T-cell (primary cell): Measurements from ENCODE around the gene SLC41A3. TPM values are rescaled to one million over a fixed set of nuclear protein-coding genes. Genes with fewer than 3 reads are reported as not detected.

Experiments
- ATAC-seq, 4 experiments: fragments of 200-7000 bp in 3 of 4; fragments of 150-1000 bp in 1 of 4; cut with Tn5 transposase; replicated peaks in 1 of 4; 1 replicate in 3 of 4; 2 replicates in 1 of 4; pipeline ENCODE4 v1.10.0; 2021; ENCODE audit warnings: moderate library complexity in 3 of 4, mild to moderate bottlenecking in 2 of 4, moderate number of reproducible peaks in 1 of 4
- CTCF ChIA-PET, 2 donors: fragments of 300-600 bp; sonication (Branson Sonifier 250); formaldehyde crosslinking; loops; one replicate each; lab custom pipeline; 2022; ENCODE audit warnings: antibody characterized with exemption in 2 of 2; lab: Charles Lee
- POLR2A ChIA-PET, 2 donors: fragments of 300-600 bp; sonication (Branson Sonifier 250); formaldehyde crosslinking; loops; one replicate each; lab custom pipeline; 2022; ENCODE audit warnings: antibody characterized with exemption in 2 of 2; lab: Charles Lee
- DNase-seq, 35 experiments: peaks; one replicate each; pipeline versions ENCODE4 v3.0.0 to v3.0.0-alpha.2; 2013 to 2023
- H3K27ac ChIP-seq: one replicate; pipeline ENCODE4 v1.5.1; 2013; ENCODE audit warnings: low read length
- H3K27me3 ChIP-seq, 2 experiments: replicated peaks in 1 of 2; 1 replicate in 1 of 2; 2 replicates in 1 of 2; pipeline versions ENCODE4 v1.6.1 to v1.7.0; 2013; ENCODE audit warnings: low read length in 1 of 2, mixed read lengths in 1 of 2; ENCODE audit not compliant: control insufficient read depth in 2 of 2, insufficient read depth in 2 of 2; ENCODE audit errors: extremely low read depth in 1 of 2
- H3K36me3 ChIP-seq, 2 donors: 1 replicate in 1 of 2; 2 replicates in 1 of 2; pipeline versions ENCODE4 v1.6.1 to v1.7.0; 2013; ENCODE audit warnings: low read length in 1 of 2; ENCODE audit not compliant: control insufficient read depth in 2 of 2, insufficient read depth in 1 of 2; ENCODE audit errors: extremely low read depth in 1 of 2
- H3K4me1 ChIP-seq, 2 experiments: 1 replicate in 1 of 2; 2 replicates in 1 of 2; pipeline versions ENCODE4 v1.6.1 to v1.7.0; 2013; ENCODE audit warnings: low read length in 2 of 2, mixed read lengths in 1 of 2; ENCODE audit not compliant: insufficient read depth in 2 of 2, control insufficient read depth in 1 of 2; ENCODE audit errors: extremely low read depth in 1 of 2
- H3K4me3 ChIP-seq, 2 donors: 1 replicate in 1 of 2; 2 replicates in 1 of 2; pipeline versions ENCODE4 v1.5.1 to v1.7.0; 2013; ENCODE audit warnings: mild to moderate bottlenecking in 2 of 2, low read length in 1 of 2, moderate library complexity in 1 of 2; ENCODE audit not compliant: control insufficient read depth in 1 of 2; ENCODE audit errors: extremely low read depth in 1 of 2
- H3K9me3 ChIP-seq: 2 replicates; pipeline ENCODE4 v1.7.0; 2013
- H3K27ac Mint-ChIP-seq, 2 donors: one replicate each; pipeline ENCODE4 v1.8.0; 2020 to 2021; ENCODE audit warnings: mild to moderate bottlenecking in 2 of 2, mixed read lengths in 2 of 2
- H3K27me3 Mint-ChIP-seq, 2 donors: one replicate each; pipeline ENCODE4 v1.8.0; 2021 to 2022; ENCODE audit warnings: mixed read lengths in 2 of 2
- H3K36me3 Mint-ChIP-seq: one replicate; pipeline ENCODE4 v1.8.0; 2021; ENCODE audit warnings: mixed read lengths
- H3K4me1 Mint-ChIP-seq, 3 donors: one replicate each; pipeline ENCODE4 v1.8.0; 2020 to 2022; ENCODE audit warnings: mixed read lengths in 3 of 3, mild to moderate bottlenecking in 1 of 3
- H3K4me3 Mint-ChIP-seq, 3 donors: one replicate each; pipeline ENCODE4 v1.8.0; 2020 to 2022; ENCODE audit warnings: mild to moderate bottlenecking in 3 of 3, mixed read lengths in 3 of 3, moderate library complexity in 3 of 3
- H3K9me3 Mint-ChIP-seq, 3 donors: one replicate each; pipeline ENCODE4 v1.8.0; 2020 to 2022; ENCODE audit warnings: mixed read lengths in 3 of 3
- WGBS: methylation state at CpG from one replicate; pipeline ENCODE4 v1.1.5; 2013; ENCODE audit warnings: missing lambda C conversion rate; ENCODE audit not compliant: insufficient coverage; 5-methylcytosine and 5-hydroxymethylcytosine counted together
- total RNA-seq, 35 experiments: library from RNA in 6 of 35; stranded (reverse) in 6 of 35; fragments of 120-200 nt in 1 of 35; gene quantifications; one replicate each; pipeline versions ENCODE4 v1.2.1 to v1.2.4 and lab custom pipeline; 2013 to 2026

SLC41A3 gene
- total RNA-seq, 5 donors from 2014 or later (not counting 1 experiment from before 2014, with no cell fraction given) = 24.8 to 38.6 (median 34.5) TPM

- Mint-ChIP-seq H3K4me1 (no peaks in the 10 kb centered on the region), H3K4me3 (no peak overlapping the region), H3K36me3 (peaks cover 68% of the 10 kb centered on the region), H3K9me3 (no peaks in the 10 kb centered on the region), H3K27ac (no peak overlapping the region), H3K27me3 (no peaks in the 10 kb centered on the region)
- DNase-seq (no peak), ATAC-seq (no peak)
- ChIA-PET CTCF (no interaction called here), POLR2A (no interaction called here)
- no peak overlapping the region for H3K27ac ChIP-seq
- no peaks in the 10 kb centered on the region for H3K4me1 ChIP-seq
- no peaks in the 10 kb centered on the region for H3K9me3 ChIP-seq
- H3K4me3 ChIP-seq = no peak overlapping the region
- 95% methylated on average over 9 of the region's 10 CpGs for WGBS
- H3K36me3 ChIP-seq = peaks cover 7 to 23% of the 10 kb centered on the region in 2 donors
- H3K27me3 ChIP-seq = no peaks in the 10 kb centered on the region
Measured at GRCh38 chr3:126015075-126015474, 68.8 kb downstream of the SLC41A3 start.

DNA sequence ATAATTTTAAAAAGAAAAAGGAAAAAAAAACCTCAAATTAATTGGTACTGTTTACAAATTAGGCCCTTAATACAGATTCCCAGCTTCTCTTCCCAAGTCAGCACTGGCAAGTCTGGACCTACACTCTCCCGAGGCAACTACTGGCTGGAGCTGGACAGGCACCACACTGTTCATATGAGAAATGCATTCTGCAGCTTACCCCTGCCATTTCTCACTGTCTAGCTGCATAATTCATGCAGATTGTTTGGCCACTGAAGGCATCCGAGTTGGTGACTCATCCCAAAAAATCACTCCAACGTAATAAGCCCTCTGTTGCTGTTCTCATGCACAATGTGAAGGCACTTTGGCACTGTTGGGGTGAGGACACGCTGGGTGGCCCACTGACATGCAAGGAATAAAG is 69.7 kb downstream of the SLC41A3 start:
- Mint-ChIP-seq H3K27me3 (no peaks in the 10 kb centered on the region), H3K4me1 (no peaks in the 10 kb centered on the region), H3K9me3 (no peaks in the 10 kb centered on the region), H3K36me3 (peaks cover 70% of the 10 kb centered on the region), H3K27ac (no peak overlapping the region), H3K4me3 (no peak overlapping the region)
- Histone ChIP-seq H3K27ac (no peak overlapping the region), H3K36me3 (peaks cover 7 to 23% of the 10 kb centered on the region in 2 donors), H3K27me3 (no peaks in the 10 kb centered on the region), H3K4me3 (no peak overlapping the region), H3K9me3 (no peaks in the 10 kb centered on the region), H3K4me1 (no peaks in the 10 kb centered on the region)
- ATAC-seq (no peak), DNase-seq (no peak)
- ChIA-PET POLR2A (no interaction called here), CTCF (no interaction called here)
- WGBS = 97% methylated on average over 3 of the region's 4 CpGs

DNA sequence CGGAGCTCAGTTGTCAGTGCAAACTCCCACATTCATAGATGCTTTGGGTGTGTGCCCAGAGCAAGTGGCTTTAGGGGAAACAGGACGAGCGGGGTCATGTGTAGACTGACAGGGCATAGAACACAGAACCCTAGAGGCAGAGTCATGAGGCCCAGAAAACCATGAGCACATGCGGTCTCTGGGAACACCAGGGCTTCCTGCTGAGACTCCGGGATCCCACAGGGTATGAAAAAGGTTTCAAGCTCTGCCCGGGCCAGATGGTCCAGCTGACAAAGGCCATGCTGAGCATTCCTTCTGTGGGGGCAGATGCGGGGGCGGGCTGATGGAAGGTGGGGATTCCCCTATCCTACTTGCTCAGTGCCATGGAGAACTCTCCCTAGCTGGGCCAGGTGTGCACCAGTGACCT is 70.2 kb downstream of the SLC41A3 start:
- H3K9me3 Mint-ChIP-seq = no peaks in the 10 kb centered on the region
- POLR2A ChIA-PET = no interaction called here
- Histone ChIP-seq H3K9me3 (no peaks in the 10 kb centered on the region), H3K27ac (no peak overlapping the region), H3K4me1 (no peaks in the 10 kb centered on the region), H3K36me3 (peaks cover 7 to 24% of the 10 kb centered on the region in 2 donors), H3K4me3 (no peak overlapping the region), H3K27me3 (no peaks in the 10 kb centered on the region)
- peaks cover 73% of the 10 kb centered on the region for H3K36me3 Mint-ChIP-seq
- 98% methylated on average over 5 of the region's 8 CpGs for WGBS
- no peaks in the 10 kb centered on the region for H3K4me1 Mint-ChIP-seq
- ATAC-seq = no peak
- no peak overlapping the region for H3K27ac Mint-ChIP-seq
- CTCF ChIA-PET = interaction anchor here in 1 of 2 donors (0.5 kb wide), 1 partner anchor 510 kb away, joined by 3 read pairs; no protein-coding TSS in a partner anchor
- H3K4me3 Mint-ChIP-seq = no peak overlapping the region
- DNase-seq = no peak
- H3K27me3 Mint-ChIP-seq = no peaks in the 10 kb centered on the region

DNA sequence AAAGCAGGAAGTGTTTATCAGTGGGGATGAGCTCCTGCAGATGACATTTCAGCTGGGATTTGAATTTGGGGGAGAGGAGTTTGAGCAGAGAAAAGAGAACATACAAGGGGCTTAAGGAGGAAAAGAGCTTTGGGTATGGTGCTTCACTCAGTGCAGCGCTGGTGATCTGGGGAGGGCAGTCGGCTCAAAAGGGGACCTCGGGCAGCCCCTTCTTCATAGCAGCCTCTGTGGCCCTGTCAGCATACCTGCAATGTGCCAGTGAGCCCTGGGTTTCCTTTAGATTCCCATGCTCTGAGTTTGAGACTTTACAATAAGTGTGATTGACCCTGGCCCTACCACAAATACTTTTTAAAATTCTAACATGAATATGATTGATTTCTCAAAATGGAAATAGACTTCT is 74.7 kb downstream of the SLC41A3 start:
- no peak overlapping the region for H3K4me3 Mint-ChIP-seq
- CTCF ChIA-PET = interaction anchor here in 1 of 2 donors (0.8 kb wide), 1 partner anchor 1503 kb away, joined by 3 read pairs; no protein-coding TSS in a partner anchor
- ATAC-seq (no peak), DNase-seq (no peak)
- H3K36me3 Mint-ChIP-seq = peaks cover 79% of the 10 kb centered on the region
- no peak overlapping the region for H3K27ac Mint-ChIP-seq
- H3K36me3 ChIP-seq = peaks cover 19 to 33% of the 10 kb centered on the region in 2 donors
- POLR2A ChIA-PET = no interaction called here
- H3K4me3 ChIP-seq = no peak overlapping the region
- H3K27me3 Mint-ChIP-seq = no peaks in the 10 kb centered on the region
- H3K4me1 Mint-ChIP-seq = no peaks in the 10 kb centered on the region
- H3K9me3 ChIP-seq = no peaks in the 10 kb centered on the region
- H3K9me3 Mint-ChIP-seq = no peaks in the 10 kb centered on the region
- H3K27me3 ChIP-seq = no peaks in the 10 kb centered on the region
- 95% methylated on average over 3 of the region's 3 CpGs for WGBS
- H3K27ac ChIP-seq = no peak overlapping the region
- no peaks in the 10 kb centered on the region for H3K4me1 ChIP-seq

DNA sequence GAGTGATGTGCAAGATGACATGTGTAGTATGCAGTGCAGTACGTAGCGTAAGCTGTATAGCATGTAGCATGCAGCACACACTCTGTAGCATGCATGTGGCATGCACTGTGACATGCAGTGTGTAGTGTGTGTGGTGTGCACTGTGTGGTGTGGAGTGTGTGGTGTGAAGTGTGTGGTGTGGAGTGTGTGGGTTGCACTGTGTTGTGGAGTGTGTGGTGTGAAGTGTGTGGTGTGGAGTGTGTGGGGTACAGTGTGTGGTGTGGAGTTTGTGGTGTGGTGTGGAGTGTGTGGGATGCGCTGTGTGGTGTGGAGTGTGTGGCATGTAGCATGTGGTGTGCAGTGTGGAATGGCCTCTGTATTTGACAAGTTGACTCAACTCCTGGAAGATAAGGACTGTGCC is 75.7 kb downstream of the SLC41A3 start:
- DNase-seq (no peak), ATAC-seq (no peak)
- Histone ChIP-seq H3K4me3 (no peak overlapping the region), H3K36me3 (peaks cover 19 to 28% of the 10 kb centered on the region in 2 donors), H3K9me3 (no peaks in the 10 kb centered on the region), H3K27me3 (no peaks in the 10 kb centered on the region), H3K27ac (no peak overlapping the region), H3K4me1 (no peaks in the 10 kb centered on the region)
- Mint-ChIP-seq H3K36me3 (peaks cover 70% of the 10 kb centered on the region), H3K4me1 (no peaks in the 10 kb centered on the region), H3K9me3 (no peaks in the 10 kb centered on the region), H3K27me3 (no peaks in the 10 kb centered on the region), H3K4me3 (no peak overlapping the region), H3K27ac (no peak overlapping the region)
- WGBS = 91% methylated on average over 2 of the region's 3 CpGs
- POLR2A ChIA-PET = no interaction called here
- CTCF ChIA-PET = interaction anchor here (0.6 to 0.8 kb wide), 2 partner anchors 1504 to 1539 kb away, joined by 3 read pairs; no protein-coding TSS in a partner anchor

GRCh38 chr3:126005951-126006350 is 78.0 kb downstream of the SLC41A3 start:
- Mint-ChIP-seq H3K27ac (no peak overlapping the region), H3K4me1 (no peaks in the 10 kb centered on the region), H3K9me3 (peaks cover 4 to 9% (median 6%) of the 10 kb centered on the region in 3 donors), H3K36me3 (peaks cover 48% of the 10 kb centered on the region), H3K4me3 (no peak overlapping the region), H3K27me3 (no peaks in the 10 kb centered on the region)
- CTCF ChIA-PET = no interaction called here
- H3K9me3 ChIP-seq = no peaks in the 10 kb centered on the region
- H3K27ac ChIP-seq = no peak overlapping the region
- no peak overlapping the region for H3K4me3 ChIP-seq
- peaks cover 19 to 23% of the 10 kb centered on the region in 2 donors for H3K36me3 ChIP-seq
- H3K4me1 ChIP-seq = no peaks in the 10 kb centered on the region
- ATAC-seq (no peak), DNase-seq (no peak)
- POLR2A ChIA-PET = no interaction called here
- WGBS = 34% methylated on average over 2 of the region's 3 CpGs
- H3K27me3 ChIP-seq = no peaks in the 10 kb centered on the region

- 97% methylated on average over 5 of the region's 7 CpGs for WGBS
- peaks cover 12 to 23% of the 10 kb centered on the region in 2 donors for H3K36me3 ChIP-seq
- DNase-seq = no peak
- H3K4me3 ChIP-seq = no peak overlapping the region
- H3K4me3 Mint-ChIP-seq = no peak overlapping the region
- no peak overlapping the region for H3K27ac ChIP-seq
- H3K4me1 Mint-ChIP-seq = no peaks in the 10 kb centered on the region
- peaks cover 4 to 9% (median 8%) of the 10 kb centered on the region in 3 donors for H3K9me3 Mint-ChIP-seq
- ChIA-PET CTCF (no interaction called here), POLR2A (no interaction called here)
- H3K9me3 ChIP-seq = no peaks in the 10 kb centered on the region
- H3K36me3 Mint-ChIP-seq = peaks cover 44% of the 10 kb centered on the region
- ATAC-seq = no peak
- H3K27ac Mint-ChIP-seq = no peak overlapping the region
- no peaks in the 10 kb centered on the region for H3K27me3 Mint-ChIP-seq
- no peaks in the 10 kb centered on the region for H3K27me3 ChIP-seq
- no peaks in the 10 kb centered on the region for H3K4me1 ChIP-seq
Measured at GRCh38 chr3:126004692-126005091, 79.2 kb downstream of the SLC41A3 start.
